Activated CD8-positive, alpha-beta memory T cell treated with anti-CD3 and anti-CD28 coated beads, Interleukin-2, amount 50 U/mL, for 4 hours (primary cell): Measurements from ENCODE around the gene E2F4.

Experiments
- DNase-seq: peaks from one replicate; pipeline ENCODE4 v3.0.0-alpha.2; 2020

Gene E2F4

DNA sequence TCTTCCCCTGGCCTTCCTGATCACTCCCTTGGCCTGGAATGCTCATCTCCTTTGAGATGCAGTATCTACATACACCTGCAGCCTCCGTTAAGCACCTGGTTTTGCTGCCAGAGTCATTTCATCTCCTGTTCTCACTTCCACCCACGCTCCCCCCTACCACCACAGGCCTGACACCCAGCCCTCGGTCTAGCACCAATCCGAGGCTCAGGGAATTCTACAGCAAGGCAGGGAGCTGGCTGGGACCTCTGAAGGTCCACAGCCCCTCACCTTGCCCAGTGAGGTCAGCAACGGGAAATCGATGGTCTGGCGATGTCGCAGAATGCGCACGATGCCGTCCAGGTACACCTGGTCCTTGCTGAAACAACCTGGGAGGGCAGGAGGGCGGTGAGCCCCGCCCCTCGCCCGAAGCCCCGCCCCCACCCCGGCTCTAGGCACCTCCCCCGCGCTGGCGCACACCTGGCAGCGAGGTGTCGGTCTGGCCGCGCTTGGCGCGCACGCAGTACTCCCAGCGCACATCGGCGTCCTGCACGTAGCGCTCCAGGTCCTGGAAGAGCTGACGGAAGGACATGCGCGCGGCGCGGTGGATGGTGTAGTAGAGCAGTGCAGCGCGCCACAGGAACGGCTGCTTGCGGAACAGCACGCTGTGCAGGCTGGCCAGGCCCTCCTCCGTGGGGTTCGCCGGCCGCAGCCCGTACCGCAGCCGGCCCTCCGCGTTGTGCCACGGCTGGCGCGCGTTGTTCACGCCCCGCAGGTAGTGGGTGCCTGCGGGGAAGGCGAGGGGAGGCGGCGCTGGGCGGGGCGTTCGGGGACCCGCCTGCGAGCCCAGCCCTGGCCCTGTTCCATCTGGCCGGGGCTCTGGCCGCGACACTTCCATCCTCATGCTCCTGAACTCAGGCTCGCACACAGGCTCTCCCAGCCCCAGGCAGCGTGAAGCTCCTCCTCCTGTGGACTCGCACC lies 13.9 kb upstream of the E2F4 start:
- peak; percentile 47 for DNase-seq

DNA sequence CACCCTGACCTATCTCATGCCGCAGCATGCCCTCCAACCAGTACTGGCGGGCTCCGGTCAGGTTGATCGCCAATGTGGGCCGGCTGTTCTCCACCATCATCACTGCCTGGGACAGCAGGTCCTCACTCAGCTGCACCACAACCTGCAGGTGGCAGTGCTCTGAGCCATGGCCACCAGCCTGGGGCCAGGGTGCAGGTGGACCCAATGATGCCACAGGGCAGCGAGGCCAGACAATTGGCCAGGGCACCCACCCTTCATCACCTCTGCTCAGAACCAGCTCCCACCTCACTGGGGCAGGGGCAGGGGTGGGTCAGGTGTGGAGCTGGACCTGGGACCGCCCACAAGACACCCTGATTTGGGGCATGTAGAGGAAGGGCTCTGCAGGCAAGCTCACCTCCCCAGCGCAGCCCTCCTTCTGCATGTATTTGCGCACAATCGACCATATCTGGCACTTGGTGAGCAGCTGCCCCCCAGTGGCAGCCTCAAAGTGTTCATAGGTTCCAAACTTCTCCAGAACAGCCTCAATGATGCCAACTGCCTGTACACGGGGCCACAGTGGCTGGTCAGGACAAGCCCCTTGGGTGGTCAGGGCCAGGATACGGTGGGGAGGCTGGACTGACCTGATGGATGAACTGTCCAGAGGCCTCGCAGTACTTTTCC lies 12.4 kb upstream of the E2F4 start:
- DNase-seq, result no peak

DNA sequence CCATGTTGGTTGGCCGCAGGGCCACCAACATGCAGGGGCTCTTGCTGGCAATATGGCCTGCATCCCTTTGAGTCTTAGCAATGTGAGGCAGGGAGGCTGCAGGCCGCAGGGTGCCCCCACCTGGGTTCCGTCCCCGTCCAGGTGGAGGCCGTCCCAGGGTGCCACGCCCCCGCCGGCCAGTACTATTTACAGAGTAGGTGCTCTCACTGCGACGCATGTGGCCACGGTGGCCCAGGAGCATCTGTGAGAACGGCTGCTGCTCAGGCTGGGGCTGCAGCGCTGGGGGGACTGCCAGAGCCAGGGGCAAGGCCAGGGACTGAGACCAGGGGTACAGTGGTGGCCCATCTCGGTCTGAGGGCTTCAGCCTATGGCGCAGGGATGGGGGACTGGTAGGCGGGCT lies 11.8 kb upstream of the E2F4 start:
- no peak for DNase-seq

DNA sequence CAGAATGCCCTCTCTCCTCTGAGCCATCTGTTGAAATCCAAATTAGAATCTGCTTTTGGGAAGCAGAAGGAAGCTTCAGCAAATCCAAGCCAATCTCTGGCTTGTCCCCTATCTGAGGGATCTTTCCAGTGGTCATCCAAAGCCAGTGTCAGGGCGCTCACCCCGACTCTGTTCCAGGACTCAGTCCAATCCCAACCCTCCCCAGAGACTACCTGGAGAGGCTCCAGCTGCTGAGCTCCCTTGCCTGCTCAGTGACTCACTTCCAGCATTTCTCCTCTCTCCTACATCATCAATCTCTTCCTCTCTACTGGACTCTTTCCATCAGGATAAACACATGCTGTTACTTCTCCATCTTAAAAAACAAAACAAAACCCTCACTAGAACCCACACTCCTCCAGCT lies 10.6 kb upstream of the E2F4 start:
- no peak for DNase-seq

DNA sequence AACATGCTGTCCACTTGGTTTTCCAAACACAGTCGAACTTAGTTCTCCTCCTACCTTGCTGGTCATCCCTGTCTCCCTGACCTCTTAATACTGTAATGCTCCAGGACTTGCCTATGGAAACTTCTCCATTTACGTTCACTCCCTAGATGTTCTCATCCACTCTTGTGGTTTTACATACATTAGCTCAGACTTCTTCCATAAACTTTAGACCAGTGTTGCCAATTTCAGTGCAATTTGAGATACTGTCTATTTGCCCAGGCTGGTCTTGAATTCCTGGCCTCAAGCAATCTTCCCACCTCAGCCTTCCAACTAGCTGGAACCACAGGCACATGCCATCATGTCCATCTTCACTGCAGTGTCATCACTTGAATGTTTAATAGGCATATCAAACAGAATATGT lies 9.7 kb upstream of the E2F4 start:
- DNase-seq, result no peak

DNA sequence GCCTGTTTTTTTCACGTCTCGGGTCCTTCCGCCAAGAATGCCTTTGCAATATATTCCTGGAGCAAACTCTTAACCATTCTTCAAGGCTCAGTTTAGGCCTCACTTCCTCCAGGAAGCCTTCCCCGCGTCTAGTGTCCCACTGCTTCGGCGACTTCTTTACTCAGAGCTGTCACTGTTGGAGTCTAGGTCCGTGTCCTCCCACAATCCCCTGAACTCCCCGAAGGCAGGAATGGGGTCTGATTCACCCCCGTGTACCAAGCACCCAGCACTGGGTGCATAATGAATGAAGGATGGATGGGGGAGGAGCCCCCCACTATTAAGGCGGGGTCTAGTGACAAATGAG lies 8.7 kb upstream of the E2F4 start:
- no peak for DNase-seq

DNA sequence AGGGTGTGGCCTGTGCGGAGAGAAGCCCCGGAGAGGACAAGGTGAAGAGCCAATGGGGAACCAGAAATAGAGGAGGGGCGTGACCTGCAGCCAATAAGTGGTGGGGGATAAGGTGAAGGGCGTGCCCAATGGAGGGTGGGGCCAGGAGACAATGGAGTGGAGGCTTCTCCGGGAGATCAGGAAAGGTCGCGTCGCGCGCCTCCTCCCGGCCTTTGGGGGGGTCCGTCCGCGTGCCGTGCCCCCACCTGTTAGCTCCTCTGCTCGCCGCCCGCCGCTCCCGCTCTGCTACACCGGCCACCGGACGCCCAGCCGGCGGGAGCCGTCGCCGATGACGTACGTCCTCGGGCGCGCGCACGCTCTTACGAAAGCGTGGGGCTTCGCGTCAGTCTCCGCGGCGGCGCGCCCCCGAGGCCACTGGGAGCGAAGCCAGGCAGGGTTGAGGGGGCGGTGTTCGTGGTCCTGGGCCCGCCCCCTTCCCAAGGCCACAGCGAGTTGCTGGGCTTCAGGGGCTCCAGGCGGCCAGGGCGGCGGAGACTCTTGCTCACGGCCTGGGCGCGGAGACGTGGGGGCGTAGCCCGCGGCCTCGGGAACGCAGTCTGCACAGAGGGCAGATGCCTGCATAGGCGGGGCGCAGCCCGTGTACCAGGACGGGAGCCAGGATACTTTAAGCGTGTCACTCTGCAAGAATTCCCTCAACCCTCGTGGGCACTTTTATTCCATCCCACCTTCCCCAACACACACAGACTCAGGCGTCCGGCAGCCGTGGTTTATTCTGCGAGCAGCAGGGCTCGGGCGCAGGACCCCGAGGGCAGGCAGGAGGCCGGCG lies 8.1 kb upstream of the E2F4 start, which contains the start of gene MATCAP1:
MATCAP1 (minus strand) TSS at position 337 of the 826 bp plus-strand sequence. CDS start 3,353 bp downstream, outside the sequence.
- DNase-seq, result peak; percentile 88

DNA sequence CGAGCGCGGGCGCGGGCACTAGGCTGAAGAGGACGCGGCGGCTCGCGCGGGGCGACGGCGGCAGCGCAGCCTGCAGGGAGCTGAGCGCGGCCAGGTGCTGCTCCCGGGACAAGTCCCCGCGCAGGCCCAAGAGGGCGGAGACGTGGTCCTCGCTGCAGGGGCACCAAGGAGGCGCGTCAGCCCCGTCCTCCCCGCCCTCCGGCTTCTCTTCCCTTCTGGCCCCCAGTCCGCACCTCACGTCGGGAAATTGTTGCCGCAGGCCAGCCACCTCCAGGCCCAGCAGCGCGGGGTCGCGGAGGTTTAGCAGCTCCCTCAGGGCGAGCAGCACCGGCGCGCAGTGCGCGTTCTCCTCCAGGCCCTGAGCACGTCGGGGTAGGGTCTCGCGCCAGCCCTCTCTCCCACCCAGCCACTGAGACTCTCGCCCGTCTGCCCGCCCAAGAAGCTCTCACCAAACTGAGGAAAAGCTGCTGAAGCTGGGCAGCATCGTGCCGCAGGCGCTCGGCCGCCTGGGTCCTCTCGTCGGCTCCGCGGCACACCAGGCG lies 7.4 kb upstream of the E2F4 start:
- DNase-seq, result peak; percentile 18

DNA sequence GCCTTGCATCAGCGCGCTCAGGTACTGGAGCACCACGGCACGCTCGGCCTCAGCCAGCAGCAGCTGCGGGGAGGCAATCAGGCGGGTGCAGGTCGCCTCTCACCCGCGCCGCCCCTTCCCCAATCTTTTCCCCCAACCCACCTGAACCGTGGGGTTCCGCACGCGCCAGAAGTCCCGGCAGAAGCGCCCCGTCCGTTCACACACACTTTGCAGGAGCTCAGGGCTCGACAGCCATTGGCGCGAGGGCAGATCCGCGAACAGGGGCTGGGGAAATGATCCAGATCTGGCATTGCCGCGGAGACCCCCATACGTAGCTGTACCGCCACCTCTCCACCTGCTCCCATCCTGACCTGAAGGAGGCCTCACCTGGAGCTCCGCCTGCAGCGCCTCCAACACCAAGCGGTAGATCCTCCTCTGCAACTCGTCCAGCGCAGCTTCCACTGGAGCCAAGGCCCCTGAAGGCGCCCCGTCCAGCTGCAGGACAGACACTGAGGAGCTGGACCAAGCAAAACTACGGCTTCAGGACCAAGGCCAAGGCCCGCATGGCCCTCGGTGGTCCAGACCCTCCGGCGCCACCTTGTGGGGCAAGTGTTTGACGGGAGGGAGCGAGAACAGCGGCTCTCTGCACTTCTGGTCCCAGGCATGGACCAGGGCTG lies 6.8 kb upstream of the E2F4 start:
- peak; percentile 83 for DNase-seq

DNA sequence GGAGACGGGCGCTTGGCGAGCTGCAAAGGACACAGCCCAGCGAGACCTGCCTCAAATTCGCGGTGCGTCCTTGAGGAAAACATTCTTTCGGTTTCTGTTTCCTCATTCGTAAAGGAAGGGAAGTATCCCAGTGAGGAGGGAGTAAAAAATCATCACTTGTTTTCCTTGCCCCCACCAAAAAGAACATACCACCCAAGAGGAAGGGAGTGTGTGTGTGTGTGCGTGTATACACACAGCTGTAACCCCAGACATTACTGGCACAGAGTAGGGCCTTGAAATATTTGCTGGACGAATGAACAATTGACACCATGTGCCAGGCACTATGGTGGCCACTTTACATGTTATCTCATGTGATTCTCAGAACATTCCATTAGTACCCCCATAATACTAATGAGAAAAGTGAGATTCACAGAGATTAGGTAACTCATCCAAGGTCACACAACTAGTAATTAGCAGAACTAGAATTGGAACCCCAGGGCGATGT lies 6.3 kb upstream of the E2F4 start:
- no peak for DNase-seq

DNA sequence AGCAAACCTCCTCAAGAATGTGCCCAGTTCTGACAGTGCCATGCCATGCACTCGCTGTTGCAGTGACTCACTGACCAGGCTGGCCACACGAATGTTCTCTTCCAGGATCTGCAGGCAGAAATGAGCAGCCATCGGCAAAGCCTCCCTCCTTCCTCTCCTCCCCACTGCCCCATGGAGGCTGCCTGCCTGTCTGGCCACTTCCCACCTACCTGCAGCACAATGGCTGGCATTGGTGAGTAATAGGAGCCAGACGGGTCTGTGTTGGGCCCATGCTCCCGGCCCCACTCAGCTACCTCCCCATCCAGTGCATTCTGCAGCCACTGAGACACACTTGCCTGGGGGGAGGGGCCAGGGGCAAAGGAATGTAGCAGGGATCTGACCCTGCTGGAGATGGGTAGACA lies 5.4 kb upstream of the E2F4 start:
- DNase-seq, result no peak

DNA sequence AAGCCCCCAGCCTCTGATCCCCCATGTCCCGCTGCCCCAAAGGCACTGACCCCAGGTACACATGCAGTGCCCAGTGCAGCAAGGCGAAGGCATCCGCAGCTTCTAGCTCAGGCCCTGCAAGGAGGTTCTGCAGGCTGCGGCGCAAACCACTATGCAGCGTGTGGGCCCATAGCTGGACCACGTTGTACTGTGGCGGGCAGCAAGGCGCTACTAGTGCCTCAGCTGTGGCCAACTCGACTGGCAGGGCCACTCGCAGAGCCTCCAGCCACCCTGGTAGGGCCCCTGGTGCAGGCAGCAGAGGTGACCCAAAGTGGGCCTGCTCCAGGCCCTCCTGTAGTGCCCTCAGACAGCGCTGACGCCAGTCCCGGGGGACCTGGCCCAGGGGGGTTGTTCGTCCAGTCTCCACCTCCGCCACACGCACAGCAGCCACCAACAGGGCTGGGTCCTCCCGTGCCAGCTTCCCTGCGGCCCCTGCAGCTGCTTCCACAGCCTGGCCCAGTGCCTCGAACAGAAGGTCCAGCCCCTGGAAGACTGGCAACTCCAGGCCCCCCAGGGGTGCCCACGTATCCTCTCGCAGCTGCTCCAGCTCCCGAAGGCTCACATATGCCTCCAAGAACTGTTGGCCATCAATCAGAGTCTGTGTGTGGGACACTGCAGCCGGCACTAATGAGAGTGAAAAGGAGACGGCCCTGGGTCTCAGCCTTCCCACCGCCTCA lies 4.6 kb upstream of the E2F4 start:
- DNase-seq, result no peak

DNA sequence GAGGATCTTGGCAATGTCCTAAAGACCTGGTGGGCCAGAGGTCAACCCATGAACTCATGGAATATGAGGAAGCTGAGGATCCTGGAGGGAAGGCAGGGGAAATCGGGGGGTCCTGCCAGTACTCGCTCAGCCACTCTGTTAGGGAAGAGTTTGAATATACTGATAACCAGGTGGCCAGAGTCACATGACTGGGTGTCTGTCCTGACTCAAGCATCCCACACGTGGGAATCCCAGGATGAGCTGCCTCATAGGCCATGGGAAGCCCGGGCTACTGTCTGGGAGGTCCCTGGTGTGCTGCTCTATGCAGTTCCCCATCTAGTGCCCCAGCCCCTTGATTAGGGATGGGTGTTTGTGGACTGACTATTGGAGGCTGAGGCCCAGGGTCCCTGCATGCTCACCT lies 3.6 kb upstream of the E2F4 start:
- no peak for DNase-seq

DNA sequence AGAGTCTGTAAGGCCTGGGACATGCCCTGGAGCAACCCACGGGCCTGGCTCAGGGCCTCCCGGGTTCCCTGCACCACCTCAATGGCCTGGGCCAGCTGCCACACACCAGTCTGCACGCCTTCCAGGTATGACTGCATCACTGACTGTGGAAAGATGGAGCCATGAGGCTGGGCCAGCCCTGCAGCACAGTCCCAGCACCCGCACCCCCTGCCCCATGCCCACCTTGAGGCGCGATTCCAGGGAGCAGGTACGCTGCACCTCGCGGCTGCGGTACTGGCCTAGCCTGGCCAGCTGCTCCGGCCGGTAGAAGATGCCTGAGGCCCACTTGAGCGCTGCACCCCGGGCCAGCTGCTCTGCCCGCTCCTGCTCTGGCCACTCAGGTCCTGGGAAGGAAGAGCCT lies 3.2 kb upstream of the E2F4 start:
- no peak for DNase-seq

DNA sequence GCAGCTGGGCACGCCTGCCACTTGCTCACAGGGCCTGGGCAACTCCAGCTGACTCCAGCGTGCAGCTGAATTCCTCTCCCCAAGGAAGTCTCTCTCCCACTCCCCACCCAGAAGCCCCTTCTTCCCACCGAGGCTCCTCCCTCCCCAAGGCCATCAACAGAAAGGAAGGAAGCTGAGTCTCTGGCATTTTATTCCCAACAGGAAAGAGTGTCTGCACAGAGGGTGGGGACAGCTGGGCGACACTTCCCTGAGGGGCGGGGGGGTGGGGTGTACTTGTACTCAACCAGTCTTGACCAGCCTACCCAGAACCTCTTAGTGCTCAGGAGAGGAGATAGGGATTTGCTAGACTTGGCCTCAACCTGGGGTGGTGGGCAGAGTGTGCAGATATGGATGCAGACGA lies 1.9 kb upstream of the E2F4 start, which contains the start of gene EXOC3L1:
EXOC3L1 (minus strand) TSS at position 96 of the 400 bp plus-strand sequence. CDS start 460 bp downstream, outside the sequence.
- no peak for DNase-seq

DNA sequence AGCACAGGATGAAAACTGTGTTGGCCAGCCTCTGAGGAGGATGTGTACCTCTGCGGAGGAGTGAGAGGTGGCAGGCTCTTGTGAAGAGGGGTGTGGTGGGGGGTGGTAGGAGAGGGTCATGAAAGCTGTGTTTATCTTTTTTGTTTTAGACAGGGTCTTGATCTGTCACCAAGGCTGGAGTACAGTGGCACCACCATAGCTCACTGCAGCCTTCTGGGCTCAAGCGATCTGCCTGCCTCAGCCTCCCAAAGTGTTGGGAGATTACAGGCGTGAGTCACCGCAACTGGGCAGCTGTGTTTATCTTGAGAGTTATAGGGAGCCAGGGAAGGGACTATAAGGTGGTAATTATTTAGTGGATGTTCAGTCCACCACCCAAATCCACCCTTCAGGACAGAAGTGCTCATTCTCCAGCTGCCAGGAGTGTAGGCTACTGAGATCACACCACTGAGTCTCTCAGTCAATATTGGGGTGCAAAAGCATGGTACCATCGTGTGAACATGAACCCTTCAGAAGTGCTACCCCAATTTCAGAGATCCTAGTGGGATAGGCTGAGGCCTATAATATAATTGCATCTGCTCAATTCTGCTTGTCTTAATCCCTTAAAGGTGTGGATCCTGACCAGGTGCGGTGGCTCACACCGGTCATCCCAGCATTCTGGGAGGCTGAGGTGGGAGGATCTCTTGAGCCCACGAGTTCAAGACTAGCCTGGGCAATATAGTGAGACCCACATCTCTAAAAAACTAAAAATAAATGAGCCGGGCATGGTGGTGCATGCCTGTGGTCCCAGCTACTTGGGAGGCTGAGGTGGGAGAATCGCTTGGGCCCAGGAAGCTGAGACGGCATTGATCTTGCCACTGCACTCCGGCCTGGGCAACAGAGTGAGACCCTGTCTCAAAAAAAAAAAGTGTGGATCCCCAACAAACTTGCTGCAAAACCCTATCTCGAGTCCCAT lies 1.2 kb upstream of the E2F4 start:
- DNase-seq, result no peak

DNA sequence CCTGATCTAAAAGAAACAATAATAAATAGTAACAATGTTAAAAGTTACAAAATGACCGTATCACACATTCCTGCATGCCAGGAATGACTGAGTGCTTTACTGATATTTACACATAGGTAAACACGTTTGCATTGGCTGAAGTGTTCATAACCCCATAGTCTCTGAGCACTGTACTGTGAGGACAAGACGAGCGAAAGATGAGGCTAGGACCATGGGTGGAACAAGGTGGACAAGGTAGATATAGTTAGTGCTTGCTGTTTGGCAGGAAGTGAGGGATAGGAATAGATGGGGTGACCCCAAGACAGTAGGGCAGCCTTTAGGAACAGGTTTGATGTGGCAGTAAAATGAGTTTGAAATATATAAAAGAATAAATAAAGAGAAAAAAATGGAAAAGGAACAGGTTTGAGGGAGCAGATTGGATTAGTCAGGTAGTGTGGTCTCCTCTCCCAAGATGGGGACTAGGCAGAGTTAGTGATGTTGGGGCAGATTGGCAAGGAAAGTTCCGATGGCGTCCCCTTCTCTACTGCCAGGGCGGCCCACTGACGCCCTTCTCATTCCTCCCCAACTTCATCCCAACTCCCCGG lies 452 bp upstream of the E2F4 start:
- no peak for DNase-seq

DNA sequence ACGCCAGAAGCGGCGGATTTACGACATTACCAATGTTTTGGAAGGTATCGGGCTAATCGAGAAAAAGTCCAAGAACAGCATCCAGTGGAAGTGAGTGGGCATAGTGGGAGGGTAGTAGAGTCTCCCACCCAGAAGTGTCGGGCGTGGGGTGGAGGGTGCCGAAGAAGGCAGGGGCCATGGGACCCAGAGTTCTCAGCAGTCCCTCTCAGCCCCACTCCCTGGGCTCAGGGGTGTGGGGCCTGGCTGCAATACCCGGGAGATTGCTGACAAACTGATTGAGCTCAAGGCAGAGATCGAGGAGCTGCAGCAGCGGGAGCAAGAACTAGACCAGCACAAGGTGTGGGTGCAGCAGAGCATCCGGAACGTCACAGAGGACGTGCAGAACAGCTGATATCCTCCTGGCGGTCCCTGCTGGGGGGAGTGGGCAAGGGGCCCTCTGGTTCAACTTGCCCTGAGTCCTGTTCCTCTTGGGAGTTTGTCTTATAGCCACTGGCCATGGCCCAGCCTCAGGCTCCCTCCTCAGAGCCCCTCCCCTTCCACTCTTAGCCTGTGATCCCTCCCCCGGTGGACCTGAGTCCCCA lies 916 bp downstream of the E2F4 start:
- no peak for DNase-seq

DNA sequence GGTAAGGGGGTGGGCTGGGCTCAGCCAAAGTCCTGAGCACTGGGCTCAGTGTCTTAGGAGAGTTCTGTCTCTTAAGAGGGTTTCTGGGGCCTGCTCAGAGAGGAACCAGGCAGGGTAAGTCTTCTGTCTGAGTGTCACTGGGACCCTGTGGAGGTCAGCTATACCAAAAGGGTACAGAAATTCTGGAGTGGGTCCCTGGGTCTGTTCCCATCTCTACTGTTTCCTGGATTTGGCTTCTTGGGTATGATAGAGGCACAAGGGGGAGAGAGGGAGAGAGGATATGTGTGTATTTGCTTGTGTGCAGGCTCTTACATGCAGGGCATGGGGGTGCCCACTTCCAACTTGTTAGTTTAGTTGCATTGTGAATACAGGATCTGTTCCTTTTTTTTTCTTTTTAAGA lies 1.6 kb downstream of the E2F4 start:
- DNase-seq, result no peak

DNA sequence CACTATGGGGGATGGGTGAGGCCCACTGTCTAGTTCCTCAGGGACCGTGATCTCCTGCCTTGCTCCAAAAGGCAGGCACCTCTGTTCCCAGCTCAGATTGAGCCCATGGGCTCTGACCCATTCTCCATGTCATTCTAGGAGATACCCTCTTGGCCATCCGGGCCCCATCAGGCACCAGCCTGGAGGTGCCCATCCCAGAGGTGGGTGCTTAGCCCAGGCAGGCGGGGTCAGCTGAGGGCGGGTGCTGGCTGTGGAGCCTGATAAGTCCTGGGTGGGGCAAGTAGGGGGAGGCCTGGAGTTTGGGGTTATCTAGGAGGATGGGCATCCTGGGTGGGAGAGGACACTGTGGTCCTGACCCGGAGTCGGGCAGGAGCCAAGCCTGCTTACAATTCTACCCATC lies 2.3 kb downstream of the E2F4 start:
- no peak for DNase-seq
